Parathyroid adenoma (tissue), 2 donors: ENCODE data around the gene ARID3B.

Experiments used
- H2AFZ ChIP-seq: fragments of 300-600 bp; sonication (generic); one replicate; pipeline ENCODE4 v1.7.0; 2017; ENCODE audit warnings: antibody characterized with exemption, mild to moderate bottlenecking
- H3K27ac ChIP-seq: fragments of 300-600 bp; sonication (generic); one replicate; pipeline ENCODE4 v1.7.0; 2017
- H3K27me3 ChIP-seq: fragments of 300-600 bp; sonication (generic); one replicate; pipeline ENCODE4 v1.7.0; 2017; ENCODE audit warnings: low read length; ENCODE audit not compliant: control insufficient read depth, insufficient read depth
- H3K36me3 ChIP-seq: fragments of 300-600 bp; sonication (generic); one replicate; pipeline ENCODE4 v1.7.0; 2017; ENCODE audit warnings: low read length; ENCODE audit not compliant: control insufficient read depth, insufficient read depth
- H3K4me1 ChIP-seq: fragments of 300-600 bp; sonication (generic); one replicate; pipeline ENCODE4 v1.7.0; 2017; ENCODE audit warnings: control low read depth
- H3K4me2 ChIP-seq: fragments of 300-600 bp; sonication (generic); one replicate; pipeline ENCODE4 v1.7.0; 2017; ENCODE audit warnings: low read length
- H3K4me3 ChIP-seq: fragments of 300-600 bp; sonication (generic); one replicate; pipeline ENCODE4 v1.7.0; 2017; ENCODE audit warnings: low read depth, low read length
- H3K79me2 ChIP-seq: fragments of 300-600 bp; sonication (generic); one replicate; pipeline ENCODE4 v1.7.0; 2017; ENCODE audit warnings: control low read depth
- H3K9ac ChIP-seq: fragments of 300-600 bp; sonication (generic); one replicate; pipeline ENCODE4 v1.7.0; 2017; ENCODE audit warnings: mild to moderate bottlenecking
- H3K9me3 ChIP-seq: fragments of 300-600 bp; sonication (generic); one replicate; pipeline ENCODE4 v1.7.0; 2017; ENCODE audit warnings: low read length; ENCODE audit not compliant: control insufficient read depth
- CTCF ChIP-seq: fragments of 300-600 bp; sonication (generic); IDR thresholded peaks from one replicate; pipeline ENCODE4 v1.7.0; 2017; ENCODE audit warnings: antibody characterized with exemption, mild to moderate bottlenecking
- donor health status: primary hyperparathyroidism.

The ARID3B gene

GRCh38 chr15:74613089-74613952 lies 72.3 kb downstream of the ARID3B start:
- TF ChIP-seq CTCF: no peak
- Histone ChIP-seq H3K4me1 (peaks cover 12% of the 10 kb centered on the region), H3K9me3 (no peaks in the 10 kb centered on the region), H3K27me3 (no peaks in the 10 kb centered on the region), H2AFZ (no peak overlapping the region), H3K9ac (no peak overlapping the region), H3K4me3 (no peak overlapping the region), H3K36me3 (no peaks in the 10 kb centered on the region), H3K27ac (no peak overlapping the region), H3K79me2 (peaks cover 16% of the 10 kb centered on the region), H3K4me2 (no peak overlapping the region)

- no peak overlapping the region for H3K9ac ChIP-seq
- peak overlapping the region; percentile 95 for H3K4me3 ChIP-seq
- TF ChIP-seq CTCF: no peak
These were observed 73.1 kb downstream of the ARID3B start for GRCh38 chr15:74613953-74614743.

GRCh38 chr15:74614744-74615507 lies 73.9 kb downstream of the ARID3B start:
- no peaks in the 10 kb centered on the region for H3K36me3 ChIP-seq
- H3K9me3 ChIP-seq: no peaks in the 10 kb centered on the region
- H2AFZ ChIP-seq: peak overlapping the region; percentile 88
- peak overlapping the region; percentile 95 for H3K4me3 ChIP-seq
- H3K27ac ChIP-seq: peak overlapping the region; percentile 94
- H3K4me2 ChIP-seq: peak overlapping the region; percentile 90
- H3K79me2 ChIP-seq: peaks cover 19% of the 10 kb centered on the region
- no peaks in the 10 kb centered on the region for H3K27me3 ChIP-seq
- no peak overlapping the region for H3K9ac ChIP-seq
- TF ChIP-seq CTCF: no peak
- peaks cover 12% of the 10 kb centered on the region for H3K4me1 ChIP-seq

More at GRCh38 chr15:74613953-74614743, 73.1 kb downstream of the ARID3B start:
- Histone ChIP-seq H3K9me3 (no peaks in the 10 kb centered on the region), H3K79me2 (peaks cover 19% of the 10 kb centered on the region), H3K4me1 (peaks cover 12% of the 10 kb centered on the region), H3K4me2 (peak overlapping the region; percentile 90), H3K36me3 (no peaks in the 10 kb centered on the region), H3K27ac (peak overlapping the region; percentile 94), H2AFZ (peak overlapping the region; percentile 88), H3K27me3 (no peaks in the 10 kb centered on the region)

GRCh38 chr15:74615508-74616365 lies 74.7 kb downstream of the ARID3B start, which contains the start of gene CLK3:
Gene CLK3, plus strand, starts transcription at chr15:74615836. Its CDS starts 3,361 bp downstream, at chr15:74619197.
- Histone ChIP-seq H3K27ac (peak within 1 kb of the TSS; percentile 94), H3K4me1 (peaks cover 12% of the 10 kb centered on the region), H3K27me3 (no peaks in the 10 kb centered on the region), H3K9ac (peak within 1 kb of the TSS; percentile 94), H3K4me2 (peak within 1 kb of the TSS; percentile 90), H3K4me3 (peak within 1 kb of the TSS; percentile 95), H3K36me3 (no peaks in the 10 kb centered on the region), H3K79me2 (peaks cover 21% of the 10 kb centered on the region), H2AFZ (peak within 1 kb of the TSS; percentile 88), H3K9me3 (no peaks in the 10 kb centered on the region)
- no peak for TF ChIP-seq CTCF
